Stimulated activated CD8-positive, alpha-beta memory T cell treated with anti-CD3 and anti-CD28 coated beads, Interleukin-4, amount 100 ng/mL, for 4 hours (primary cell): ENCODE measurements around the gene IGF2.
A peak's percentile ranks its signal among the peaks of the same experiment; 100 is the strongest.
"Not testable (repeated sequence)": the region's sequence is repeated elsewhere in the genome, so short reads cannot be mapped to it uniquely, and the experiment has no call there.

Experiments used
- DNase-seq, 2 donors: peaks; one replicate each; pipeline ENCODE4 v3.0.0-alpha.2; 2020; ENCODE audit warnings: low read depth in 2 of 2, low spot score in 1 of 2

The IGF2 gene

GRCh38 chr11:2139123-2139521 lies at the start of gene IGF2:
TSS of gene IGF2 (minus strand) at chr11:2139389. CDS start at chr11:2135523, 3,866 bp downstream.
- no peak for DNase-seq

- no peak for DNase-seq
Measured at GRCh38 chr11:2188745-2189144, 49.6 kb upstream of the IGF2 start.

DNA sequence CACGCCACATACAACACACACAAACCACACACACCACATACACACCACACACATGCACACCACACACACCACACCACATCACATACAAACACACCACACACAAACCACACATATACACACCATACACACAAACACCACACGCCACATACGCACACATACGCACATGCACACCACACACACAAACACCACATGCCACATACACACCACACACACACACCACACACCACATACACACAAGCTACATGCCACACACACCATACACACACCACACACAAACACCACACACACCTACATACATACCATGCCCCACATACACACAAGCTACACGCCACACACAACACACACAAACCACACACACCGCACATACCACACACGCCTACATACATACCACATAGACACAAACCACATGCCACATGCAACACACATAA lies 48.1 kb upstream of the IGF2 start:
- no peak for DNase-seq

DNA sequence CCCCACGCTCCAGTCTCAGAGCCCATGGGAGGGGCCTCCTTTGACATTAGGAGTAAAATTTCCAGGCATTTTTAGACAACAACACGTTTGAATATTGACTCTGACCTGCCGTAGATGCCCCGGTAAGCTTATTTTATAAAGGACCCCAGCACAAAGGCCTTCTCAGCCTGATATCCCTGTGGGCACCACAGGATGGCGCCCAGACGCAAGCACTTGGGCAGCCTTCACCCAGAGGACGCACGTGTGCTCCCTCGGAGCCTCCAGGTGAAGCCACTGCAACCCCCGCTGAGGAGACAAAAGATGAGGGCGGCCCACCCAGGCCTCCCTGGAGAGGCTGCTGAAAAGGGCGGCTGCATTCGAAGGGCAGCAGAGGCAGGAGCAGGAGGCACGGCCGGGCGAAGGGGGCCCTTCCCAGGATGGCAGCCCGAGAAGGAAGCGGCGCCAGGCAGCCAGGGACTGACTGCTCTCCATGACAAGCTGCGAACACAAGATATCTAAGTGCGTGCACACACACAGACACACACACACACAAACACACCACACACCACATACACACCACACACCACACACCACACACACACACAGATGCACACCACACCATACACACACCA lies 47.6 kb upstream of the IGF2 start:
- DNase-seq = peak in 1 of 2 donors; percentile 10

- DNase-seq = no peak
Measured at GRCh38 chr11:2185324-2186085, 46.3 kb upstream of the IGF2 start.

GRCh38 chr11:2182692-2183474 lies 43.7 kb upstream of the IGF2 start:
- DNase-seq = no peak

DNA sequence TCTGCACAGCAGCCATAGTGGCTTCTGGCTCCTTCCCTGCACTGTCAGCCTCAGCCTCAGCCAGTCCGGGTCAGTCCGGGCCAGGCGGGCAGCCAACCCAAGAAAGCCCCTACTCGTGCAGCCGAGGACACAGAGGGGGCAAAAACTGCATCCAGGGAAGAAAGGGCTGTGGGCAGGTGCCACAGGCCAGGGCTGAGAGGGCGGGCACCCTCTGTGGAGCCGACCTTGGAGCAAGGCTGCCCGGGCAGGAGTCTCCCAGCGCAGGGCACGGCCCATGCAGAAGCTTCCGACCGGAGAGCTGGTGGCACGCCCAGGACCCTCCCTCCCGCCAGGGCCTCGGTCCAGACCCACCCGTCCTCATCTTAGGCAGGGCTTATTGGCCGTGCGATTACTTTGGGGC lies 42.9 kb upstream of the IGF2 start:
- no peak for DNase-seq

DNA sequence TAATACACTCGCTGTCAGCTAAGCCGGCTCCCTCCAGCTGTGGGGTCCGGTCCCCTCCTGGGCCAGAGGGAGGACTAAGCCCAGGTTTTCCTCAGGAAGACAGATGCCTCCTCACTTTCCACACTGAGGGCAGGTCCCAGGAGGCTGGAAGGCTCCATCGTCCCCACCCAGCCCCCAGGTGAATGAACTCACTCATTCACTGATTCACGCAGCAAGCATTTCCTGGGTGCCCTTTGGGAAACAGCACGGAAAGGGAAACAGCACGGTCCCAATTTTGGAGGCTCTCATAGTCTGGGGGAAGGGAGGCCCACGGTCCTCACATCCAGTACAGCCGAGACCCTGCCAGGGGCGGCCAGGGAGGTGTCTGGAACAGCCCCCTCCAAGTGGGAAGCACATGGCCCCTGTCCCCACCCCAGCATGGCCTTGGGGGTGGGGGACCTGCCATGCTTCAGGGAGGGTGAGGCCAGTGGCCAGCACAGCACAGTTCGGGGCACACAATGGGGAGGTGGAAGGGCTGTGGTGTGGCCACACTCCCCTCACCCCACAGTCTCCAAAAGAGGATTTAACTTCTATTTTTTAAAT lies 41.7 kb upstream of the IGF2 start:
- DNase-seq = no peak

GRCh38 chr11:2180347-2180746 lies 41.2 kb upstream of the IGF2 start:
- no peak for DNase-seq

- DNase-seq = no peak
Measured at GRCh38 chr11:2179516-2179915, 40.3 kb upstream of the IGF2 start.

DNA sequence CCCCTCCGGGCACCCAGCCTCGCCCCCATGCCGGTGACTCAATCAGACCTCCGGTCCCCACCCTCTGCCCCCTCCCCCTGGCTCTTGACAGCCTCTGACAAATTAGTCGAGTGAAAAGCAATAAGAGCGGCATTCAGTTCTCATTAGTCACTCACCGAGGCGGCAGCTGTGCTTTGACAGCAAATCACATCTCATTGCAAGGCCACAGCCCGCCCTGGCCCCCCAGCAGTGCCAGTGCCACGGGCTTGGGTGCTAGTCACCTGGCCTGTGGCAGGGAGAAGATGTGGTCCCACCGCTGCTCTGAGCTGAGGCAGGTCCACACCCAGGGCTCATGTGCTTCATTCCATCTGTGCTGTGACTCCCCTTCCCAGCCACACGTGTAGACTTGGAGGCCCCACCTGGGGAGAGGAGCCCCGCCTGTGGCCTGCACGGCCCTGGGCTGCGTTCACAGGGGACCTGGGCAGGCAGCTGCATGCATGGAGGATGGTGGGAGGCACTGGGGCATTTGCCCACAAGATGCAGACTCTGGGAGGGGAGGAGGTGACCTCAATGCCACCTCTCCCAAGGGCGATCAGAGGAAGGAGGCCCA lies 39.8 kb upstream of the IGF2 start:
- no peak for DNase-seq

GRCh38 chr11:2178055-2178773 lies 39.0 kb upstream of the IGF2 start:
- DNase-seq = not testable (repeated sequence)

DNA sequence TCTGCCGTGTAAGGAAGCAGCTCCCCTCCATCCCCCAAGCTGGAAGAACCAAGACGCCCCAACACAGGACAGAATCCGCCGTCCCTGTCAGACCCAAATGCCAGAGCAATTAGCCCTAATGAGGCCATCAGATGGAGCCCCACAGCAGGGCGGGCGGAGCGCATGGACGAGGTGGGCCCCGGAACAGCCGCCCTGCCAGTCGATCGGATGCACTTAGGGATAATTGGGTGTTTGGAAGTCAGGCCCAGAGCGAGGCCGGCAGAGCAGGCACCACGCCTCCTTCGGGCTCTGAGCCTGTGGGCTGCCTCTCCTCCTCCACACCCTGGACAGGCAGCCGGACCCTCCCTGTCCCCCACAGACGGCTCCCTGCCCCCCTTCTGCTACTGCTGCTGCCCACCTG lies 37.9 kb upstream of the IGF2 start:
- no peak for DNase-seq

GRCh38 chr11:2176389-2176900 lies 37.3 kb upstream of the IGF2 start:
- DNase-seq = no peak

- DNase-seq = no peak
Measured at GRCh38 chr11:2175659-2176058, 36.5 kb upstream of the IGF2 start.

GRCh38 chr11:2174361-2174760 lies 35.2 kb upstream of the IGF2 start:
- no peak for DNase-seq

GRCh38 chr11:2173761-2174160 lies 34.6 kb upstream of the IGF2 start:
- no peak for DNase-seq

DNA sequence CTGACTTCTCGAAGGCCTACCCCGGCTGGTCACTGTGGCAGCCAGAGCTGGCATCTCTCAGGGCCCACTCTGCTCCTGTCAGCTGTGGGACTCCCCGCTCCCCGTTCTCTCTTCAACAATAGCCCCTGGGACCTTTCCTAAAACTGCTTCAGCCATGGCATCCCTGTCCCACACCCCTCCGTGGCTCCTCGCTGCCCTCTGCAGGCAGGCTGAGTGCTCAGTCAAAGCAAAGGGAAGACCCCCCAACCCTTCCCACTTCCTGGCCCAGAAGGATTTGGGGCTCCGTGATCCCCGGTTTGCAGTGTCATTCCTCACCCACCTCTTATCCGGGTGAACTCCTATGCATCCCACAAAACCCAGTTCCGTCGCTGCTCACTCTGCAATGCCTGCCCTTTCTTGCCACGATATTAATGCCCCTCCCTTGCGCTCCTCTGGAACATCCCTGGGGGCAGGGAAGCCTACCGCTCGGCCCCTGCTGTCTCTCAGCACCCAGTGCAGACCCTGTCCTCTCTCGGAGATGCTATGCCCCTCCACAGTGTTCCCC lies 34.0 kb upstream of the IGF2 start:
- no peak for DNase-seq

- DNase-seq = no peak
Measured at GRCh38 chr11:2172676-2173075, 33.5 kb upstream of the IGF2 start.

- no peak for DNase-seq
Measured at GRCh38 chr11:2171591-2172003, 32.4 kb upstream of the IGF2 start, which contains the start of gene TH. TSS of gene TH (minus strand) at chr11:2171815. CDS start at chr11:2171786, 29 bp downstream.
